GM19043 (cell line): ENCODE data around the gene CPNE4.

Experiments
- ATAC-seq: cut with Tn5 transposase; IDR thresholded peaks from one replicate; pipeline ENCODE4 v1.9.1; 2021; ENCODE audit warnings: low read depth; ENCODE audit not compliant: unreplicated experiment

CPNE4 gene

DNA sequence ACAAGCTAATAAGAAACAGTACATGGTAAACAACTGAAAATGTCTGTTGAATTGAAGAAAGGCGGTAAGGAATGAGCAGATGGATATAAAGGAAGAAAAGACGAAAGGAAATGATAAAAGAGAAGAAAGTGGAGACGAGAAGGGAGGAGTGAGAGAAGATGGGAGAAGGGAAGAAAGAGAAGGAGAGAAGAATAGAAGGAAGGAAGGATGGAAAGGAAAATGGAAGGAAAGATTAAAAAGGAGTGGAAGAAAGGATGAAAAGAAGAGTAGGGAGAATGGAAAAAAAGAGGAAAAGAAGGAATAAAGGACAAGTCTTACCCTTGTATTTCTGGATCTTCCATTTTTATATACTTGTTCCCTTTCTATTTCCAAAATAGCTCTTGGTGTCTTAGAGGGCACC is 17.7 kb downstream of the CPNE4 start:
- no peak for ATAC-seq

- ATAC-seq, result no peak
Measured at GRCh38 chr3:132016061-132017041, 18.5 kb downstream of the CPNE4 start.

GRCh38 chr3:132014105-132014504 is 20.7 kb downstream of the CPNE4 start:
- no peak for ATAC-seq

- ATAC-seq, result no peak
Measured at GRCh38 chr3:132009241-132009640, 25.6 kb downstream of the CPNE4 start.

DNA sequence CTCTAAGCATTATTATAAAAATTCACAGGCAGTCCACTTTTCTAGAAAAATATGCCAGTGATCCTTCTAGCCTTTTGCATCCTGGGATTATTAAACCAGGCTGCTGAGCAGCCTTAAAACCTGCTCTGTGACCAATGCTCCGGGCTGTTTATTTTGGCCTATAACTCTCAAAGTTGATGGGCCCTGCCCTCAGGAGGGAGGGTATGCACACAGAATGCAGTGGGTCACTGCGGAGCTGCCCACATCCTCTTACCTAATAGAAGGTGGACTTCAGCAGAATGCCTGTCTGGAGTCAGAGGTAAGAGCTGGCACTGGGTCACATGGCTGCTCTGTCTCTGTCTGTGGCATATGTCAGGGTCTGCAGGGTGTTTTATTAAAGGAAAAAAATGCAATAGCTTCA is 26.0 kb downstream of the CPNE4 start:
- no peak for ATAC-seq

DNA sequence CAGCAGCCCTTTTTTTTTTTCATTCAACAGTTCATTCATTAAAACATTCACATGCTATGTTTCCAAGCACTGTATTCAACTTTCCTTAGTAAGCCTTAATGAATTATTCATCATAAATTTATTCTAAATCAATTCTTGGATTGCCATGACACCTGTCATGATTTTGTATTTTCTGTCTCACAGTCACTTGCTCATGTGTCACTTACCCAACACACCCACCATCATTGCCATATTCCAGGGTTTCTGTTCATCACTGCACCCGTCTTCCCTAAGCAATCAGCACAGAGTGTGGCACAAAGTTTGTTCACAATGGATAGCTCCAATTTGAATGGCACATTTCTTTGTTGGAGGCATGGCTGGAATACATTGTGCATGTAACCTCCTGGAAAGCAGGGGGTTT is 27.2 kb downstream of the CPNE4 start:
- ATAC-seq, result no peak

- peak; percentile 47 for ATAC-seq
Measured at GRCh38 chr3:132006605-132007204, 28.1 kb downstream of the CPNE4 start.

DNA sequence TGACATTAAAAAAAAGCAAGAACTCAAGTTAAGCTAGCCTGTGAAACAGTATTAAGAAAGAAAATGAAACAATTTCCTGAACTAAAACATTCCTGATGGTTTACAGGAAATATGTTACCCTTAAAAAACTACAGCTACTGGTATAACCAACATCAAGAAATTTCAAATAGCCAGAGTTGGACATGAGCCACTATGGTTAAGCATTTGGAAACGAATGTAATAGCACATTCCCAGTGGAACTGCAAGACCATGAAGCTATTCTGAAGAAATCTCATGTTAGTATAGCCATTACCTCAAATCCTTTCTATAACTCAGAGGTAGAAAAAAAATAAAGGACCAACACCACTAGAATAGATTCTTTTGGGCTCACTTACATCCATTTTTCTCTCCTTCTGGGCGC is 30.2 kb downstream of the CPNE4 start:
- no peak for ATAC-seq

DNA sequence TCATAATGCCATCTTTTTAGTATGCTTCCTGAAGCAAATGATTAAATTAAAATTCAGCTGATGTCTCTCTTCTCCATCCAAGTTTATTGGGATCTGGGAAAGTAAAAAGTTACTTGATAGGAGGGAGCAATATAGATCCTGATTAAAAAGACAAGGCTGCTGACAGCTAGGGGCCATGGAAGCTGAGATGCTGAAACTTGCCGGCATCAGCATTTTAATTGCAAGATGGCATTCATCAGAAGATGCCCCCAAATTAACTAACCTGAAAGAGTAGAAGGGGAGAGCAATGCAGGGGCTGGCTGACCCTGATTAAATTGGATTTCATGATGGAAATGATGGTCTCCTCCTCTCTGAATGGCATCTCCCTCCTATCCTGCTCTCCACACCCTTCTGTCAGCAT is 31.1 kb downstream of the CPNE4 start:
- ATAC-seq, result no peak

- ATAC-seq, result no peak
Measured at GRCh38 chr3:132001999-132002398, 32.8 kb downstream of the CPNE4 start.

GRCh38 chr3:132001036-132001435 is 33.8 kb downstream of the CPNE4 start:
- ATAC-seq, result no peak

DNA sequence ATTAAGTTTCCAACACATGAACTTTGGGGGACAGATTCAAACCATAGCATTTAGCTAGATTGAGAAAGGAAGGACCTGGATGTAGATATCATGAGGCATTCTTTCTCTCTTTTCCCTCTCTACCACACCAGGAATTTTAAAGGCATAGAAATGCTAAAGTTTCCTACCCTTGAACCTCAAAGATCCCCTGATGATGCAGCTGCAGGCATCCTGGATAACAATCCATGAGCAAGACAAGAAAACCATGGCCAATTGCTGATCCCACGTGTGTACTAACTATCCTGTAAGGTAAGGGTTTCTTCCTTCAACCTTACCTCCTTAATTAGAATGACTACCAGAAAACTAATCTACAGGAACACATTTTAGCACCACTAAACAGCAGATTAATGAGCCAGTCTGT is 36.8 kb downstream of the CPNE4 start:
- ATAC-seq, result no peak

DNA sequence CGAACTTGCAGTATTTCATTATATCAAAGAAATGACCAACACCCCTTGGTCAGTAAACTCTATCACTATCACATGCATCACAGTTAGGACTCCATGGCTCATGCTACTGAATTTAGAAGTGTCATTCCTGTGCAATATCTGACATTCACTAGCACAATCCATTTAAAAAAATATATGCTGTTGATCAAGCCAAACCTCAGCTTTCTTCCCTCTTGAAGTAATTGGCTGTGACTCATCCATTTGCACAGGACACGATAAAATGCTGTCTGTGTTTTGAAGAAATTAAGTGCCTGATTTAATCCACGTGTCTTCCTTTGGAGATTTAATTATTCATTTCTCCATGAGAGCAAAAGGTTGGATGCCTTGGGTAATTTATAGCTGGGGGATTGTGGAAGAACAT is 38.9 kb downstream of the CPNE4 start:
- ATAC-seq, result no peak

DNA sequence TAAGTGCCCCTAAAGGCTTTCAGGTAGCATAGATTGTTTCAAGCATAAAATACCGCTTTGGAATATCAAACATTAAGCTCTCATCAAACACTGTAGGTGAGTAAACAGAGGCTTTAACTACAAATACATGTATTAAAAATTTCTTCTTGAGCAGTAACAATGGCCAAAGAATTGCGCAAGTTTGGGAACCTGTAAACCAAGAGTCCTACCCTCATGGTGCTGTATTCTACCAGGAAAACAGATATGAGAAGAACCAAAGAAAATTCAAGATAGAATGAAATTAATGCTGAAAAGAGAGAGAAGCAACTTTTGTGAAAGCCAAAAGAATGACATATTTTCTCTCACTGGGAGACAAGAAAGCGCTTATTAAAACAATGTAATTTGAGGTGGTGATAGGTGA is 45.5 kb downstream of the CPNE4 start:
- no peak for ATAC-seq

DNA sequence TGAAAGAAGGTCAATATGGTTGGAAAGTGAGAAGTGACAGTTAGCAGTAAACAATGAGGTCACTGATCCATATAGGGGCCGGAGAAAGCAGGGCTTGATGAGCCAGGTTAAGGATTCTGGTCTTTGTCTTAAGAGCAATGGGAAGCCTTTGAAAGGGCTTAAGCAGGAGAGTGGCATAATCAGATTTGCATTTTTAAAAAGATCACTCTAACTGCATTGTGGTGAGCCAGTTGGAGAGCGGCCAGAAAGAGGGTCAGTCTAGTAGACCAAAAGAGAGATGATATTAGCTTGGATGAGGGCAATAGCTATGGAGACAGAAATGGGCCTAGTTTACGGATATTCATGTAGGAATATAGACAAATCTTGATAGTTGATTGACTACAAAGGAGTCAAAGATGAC is 46.6 kb downstream of the CPNE4 start:
- ATAC-seq, result no peak

DNA sequence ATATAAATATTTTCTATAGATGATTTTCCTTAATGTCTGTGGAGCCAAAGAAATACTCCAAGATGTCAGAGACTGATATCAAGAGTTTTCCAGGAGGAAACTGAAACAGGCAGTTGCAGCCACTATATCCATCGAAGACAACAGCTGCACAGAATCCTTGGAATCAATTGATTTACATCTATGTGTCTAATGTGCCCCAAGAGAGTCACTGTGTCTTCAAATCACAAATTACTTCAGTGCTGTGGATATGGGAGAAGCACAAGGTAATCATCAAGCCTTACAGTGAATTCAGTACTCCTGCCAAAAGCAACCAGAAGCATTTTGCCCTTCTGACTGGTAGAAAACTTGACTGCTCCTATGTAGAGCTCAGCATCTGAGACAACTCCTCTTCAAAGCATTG is 51.1 kb downstream of the CPNE4 start:
- ATAC-seq, result no peak

DNA sequence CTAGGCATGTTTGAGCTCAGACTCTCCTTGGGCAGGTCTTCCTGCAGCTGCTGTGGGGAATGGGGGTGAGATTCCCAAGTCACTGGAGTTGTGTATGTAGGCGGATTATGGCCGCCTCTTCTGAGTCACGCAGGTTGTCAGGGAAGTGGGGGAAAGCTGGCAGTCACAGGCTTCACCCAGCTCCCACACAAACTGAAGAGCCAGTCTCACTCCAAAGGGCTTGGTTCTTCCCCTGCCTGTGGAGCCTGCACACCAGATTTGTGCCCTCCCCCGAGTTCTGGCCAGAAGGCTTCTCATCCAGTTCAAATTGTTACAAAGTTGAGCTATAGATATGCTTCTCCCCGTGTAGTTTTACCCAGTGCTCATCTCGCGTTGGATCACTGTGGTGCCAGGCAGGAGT is 53.5 kb downstream of the CPNE4 start:
- ATAC-seq, result no peak

DNA sequence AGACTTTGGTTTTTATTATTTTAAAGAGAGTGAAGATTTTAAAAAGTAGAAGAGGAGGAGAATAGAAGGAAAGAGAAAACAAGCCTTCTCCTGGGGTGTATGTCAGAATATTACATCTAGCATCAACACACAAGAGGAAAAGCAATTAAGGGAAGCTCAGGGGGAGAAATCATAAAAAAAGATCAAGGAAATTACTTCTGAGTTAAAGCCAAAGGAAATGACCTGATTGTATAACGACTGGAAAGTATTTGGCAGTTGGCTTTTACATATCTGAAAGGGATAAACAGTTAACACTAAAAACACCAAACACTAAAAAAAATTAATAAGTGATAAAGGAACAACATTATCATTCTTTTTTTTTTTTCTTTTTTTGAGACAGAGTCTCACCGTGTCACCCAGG is 58.4 kb downstream of the CPNE4 start:
- ATAC-seq, result no peak

DNA sequence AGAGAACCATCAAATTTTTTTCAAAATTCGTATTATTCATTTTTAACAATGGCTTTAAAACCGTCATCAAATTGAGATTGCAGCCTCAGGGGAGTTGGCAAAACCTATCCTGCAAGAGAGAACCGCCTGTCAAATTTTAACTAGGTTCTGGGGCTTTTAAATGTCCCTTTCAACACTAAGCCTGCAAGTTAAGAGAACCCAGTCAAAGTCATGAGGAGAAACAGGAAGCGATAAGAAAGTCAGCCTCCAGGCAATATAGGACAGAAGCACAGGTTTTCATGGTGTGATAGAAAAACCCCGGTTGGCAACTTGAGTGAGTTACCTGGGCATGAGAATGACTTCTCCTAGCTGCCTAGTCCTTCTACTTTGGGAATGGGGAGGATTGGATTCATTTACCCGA is 59.8 kb downstream of the CPNE4 start:
- ATAC-seq, result no peak

DNA sequence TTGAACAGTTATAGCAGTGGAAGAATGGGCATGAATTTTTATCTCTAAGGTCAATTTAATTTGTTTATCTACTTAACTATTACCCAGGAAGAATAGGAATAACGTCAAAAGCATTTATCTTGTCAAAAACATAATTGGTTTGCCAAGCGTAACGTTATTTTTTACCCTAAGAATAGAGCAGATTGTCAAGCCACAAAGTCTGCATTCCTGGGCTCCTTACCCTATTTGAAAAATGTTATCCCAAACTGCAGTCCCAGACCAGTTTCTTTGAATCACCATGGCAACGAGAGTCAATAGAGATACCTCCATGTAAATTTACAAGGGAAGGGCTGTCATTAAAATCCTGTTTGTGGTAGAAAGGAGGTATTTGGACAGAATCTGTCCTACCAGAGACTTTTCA is 61.1 kb downstream of the CPNE4 start:
- ATAC-seq, result no peak

DNA sequence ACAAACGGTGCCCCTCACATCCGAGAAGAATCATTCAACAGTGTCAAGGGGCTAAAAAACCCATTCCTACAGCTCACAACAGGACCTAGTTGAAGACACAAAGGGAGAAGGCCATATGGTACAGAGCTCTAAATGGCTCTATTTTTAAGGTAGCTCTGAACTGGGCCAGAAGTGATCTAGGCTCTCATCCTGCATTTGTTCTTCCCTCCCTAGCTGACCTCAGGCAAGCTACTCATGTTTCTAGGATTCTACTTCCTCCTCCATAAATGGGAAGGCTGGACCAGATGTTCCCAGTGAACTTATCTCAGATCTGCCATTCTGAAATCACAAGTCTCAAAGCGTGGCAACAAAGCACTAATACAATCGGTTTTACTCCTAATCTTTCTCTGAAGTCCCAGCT is 62.3 kb downstream of the CPNE4 start:
- no peak for ATAC-seq

- ATAC-seq, result no peak
Measured at GRCh38 chr3:131972091-131972490, 62.7 kb downstream of the CPNE4 start.
